Nephron progenitor cell (in vitro differentiated cells): ENCODE results near the gene CYBA.

Experiments used
- DNase-seq: peaks from one replicate; pipeline ENCODE4 v3.0.0; 2021
- H3K27ac Mint-ChIP-seq: 2 replicates; pipeline ENCODE4 v1.8.0; 2021; ENCODE audit warnings: mild to moderate bottlenecking, moderate library complexity, mixed read lengths
- H3K27me3 Mint-ChIP-seq: 2 replicates; pipeline ENCODE4 v1.8.0; 2021; ENCODE audit warnings: mild to moderate bottlenecking, low read depth, mixed read lengths; ENCODE audit not compliant: poor library complexity
- H3K36me3 Mint-ChIP-seq: 2 replicates; pipeline ENCODE4 v1.8.0; 2021; ENCODE audit warnings: low read depth, mixed read lengths
- H3K4me1 Mint-ChIP-seq: 2 replicates; pipeline ENCODE4 v1.8.0; 2021; ENCODE audit warnings: mixed read lengths
- H3K4me3 Mint-ChIP-seq: 2 replicates; pipeline ENCODE4 v1.8.0; 2021; ENCODE audit warnings: mild to moderate bottlenecking, moderate library complexity, mixed read lengths
- H3K9me3 Mint-ChIP-seq: 2 replicates; pipeline ENCODE4 v1.8.0; 2021; ENCODE audit warnings: mild to moderate bottlenecking, moderate library complexity, mixed read lengths
- TF ChIP-seq, protein P1 (sequence below): fragments of 200-600 bp; sonication (generic); IDR thresholded peaks from 2 replicates; pipeline ENCODE4 v1.5.0; 2021; ENCODE audit warnings: antibody characterized with exemption

CYBA gene

DNA sequence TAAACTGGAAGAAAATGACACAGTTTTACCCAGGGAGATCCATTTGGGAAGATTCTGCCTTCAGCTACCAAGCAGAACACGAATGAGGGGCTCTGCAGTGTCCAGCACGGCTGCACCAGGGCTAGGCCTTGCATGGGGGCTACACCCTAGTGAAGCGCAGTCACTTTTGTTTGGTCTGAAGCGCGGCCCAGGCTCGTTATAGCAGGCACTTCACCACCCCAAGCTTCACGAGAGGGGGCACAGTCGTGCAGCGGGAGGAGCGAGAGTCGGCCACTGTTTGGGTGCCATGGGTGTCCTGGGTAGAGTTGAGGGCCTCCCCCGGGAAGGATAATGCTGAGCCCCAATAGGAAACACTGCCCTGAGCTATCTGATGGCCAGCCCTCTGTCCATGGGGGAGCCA, 34.1 kb downstream of the CYBA start:
- TF ChIP-seq, protein P1, sequence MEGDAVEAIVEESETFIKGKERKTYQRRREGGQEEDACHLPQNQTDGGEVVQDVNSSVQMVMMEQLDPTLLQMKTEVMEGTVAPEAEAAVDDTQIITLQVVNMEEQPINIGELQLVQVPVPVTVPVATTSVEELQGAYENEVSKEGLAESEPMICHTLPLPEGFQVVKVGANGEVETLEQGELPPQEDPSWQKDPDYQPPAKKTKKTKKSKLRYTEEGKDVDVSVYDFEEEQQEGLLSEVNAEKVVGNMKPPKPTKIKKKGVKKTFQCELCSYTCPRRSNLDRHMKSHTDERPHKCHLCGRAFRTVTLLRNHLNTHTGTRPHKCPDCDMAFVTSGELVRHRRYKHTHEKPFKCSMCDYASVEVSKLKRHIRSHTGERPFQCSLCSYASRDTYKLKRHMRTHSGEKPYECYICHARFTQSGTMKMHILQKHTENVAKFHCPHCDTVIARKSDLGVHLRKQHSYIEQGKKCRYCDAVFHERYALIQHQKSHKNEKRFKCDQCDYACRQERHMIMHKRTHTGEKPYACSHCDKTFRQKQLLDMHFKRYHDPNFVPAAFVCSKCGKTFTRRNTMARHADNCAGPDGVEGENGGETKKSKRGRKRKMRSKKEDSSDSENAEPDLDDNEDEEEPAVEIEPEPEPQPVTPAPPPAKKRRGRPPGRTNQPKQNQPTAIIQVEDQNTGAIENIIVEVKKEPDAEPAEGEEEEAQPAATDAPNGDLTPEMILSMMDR, result no peak
- Mint-ChIP-seq H3K9me3 (no peaks in the 10 kb centered on the region), H3K27ac (peak overlapping the region; percentile 95), H3K4me1 (peaks cover 38% of the 10 kb centered on the region), H3K4me3 (no peak overlapping the region), H3K36me3 (peaks cover 20% of the 10 kb centered on the region), H3K27me3 (peaks cover 3% of the 10 kb centered on the region)
- DNase-seq, result no peak

- H3K4me1 Mint-ChIP-seq, result peaks cover 38% of the 10 kb centered on the region
- H3K9me3 Mint-ChIP-seq, result no peaks in the 10 kb centered on the region
- no peak overlapping the region for H3K4me3 Mint-ChIP-seq
- TF ChIP-seq, protein P1, result no peak
- peak overlapping the region; percentile 95 for H3K27ac Mint-ChIP-seq
- peaks cover 20% of the 10 kb centered on the region for H3K36me3 Mint-ChIP-seq
- peaks cover 3% of the 10 kb centered on the region for H3K27me3 Mint-ChIP-seq
- DNase-seq, result no peak
These were observed 34.5 kb downstream of the CYBA start for GRCh38 chr16:88616320-88616719.

- TF ChIP-seq, protein P1, result no peak
- Mint-ChIP-seq H3K36me3 (peaks cover 29% of the 10 kb centered on the region), H3K4me3 (no peak overlapping the region), H3K27me3 (peaks cover 3% of the 10 kb centered on the region), H3K9me3 (no peaks in the 10 kb centered on the region), H3K27ac (peak overlapping the region; percentile 89), H3K4me1 (peaks cover 44% of the 10 kb centered on the region)
- DNase-seq, result no peak
These were observed 35.9 kb downstream of the CYBA start for GRCh38 chr16:88614818-88615580.

- no peak for DNase-seq
- H3K27ac Mint-ChIP-seq, result no peak overlapping the region
- peaks cover 33% of the 10 kb centered on the region for H3K36me3 Mint-ChIP-seq
- no peaks in the 10 kb centered on the region for H3K9me3 Mint-ChIP-seq
- TF ChIP-seq, protein P1, result no peak
- peaks cover 3% of the 10 kb centered on the region for H3K27me3 Mint-ChIP-seq
- H3K4me3 Mint-ChIP-seq, result no peak overlapping the region
- peaks cover 39% of the 10 kb centered on the region for H3K4me1 Mint-ChIP-seq
These were observed 36.7 kb downstream of the CYBA start for GRCh38 chr16:88613911-88614817.

DNA sequence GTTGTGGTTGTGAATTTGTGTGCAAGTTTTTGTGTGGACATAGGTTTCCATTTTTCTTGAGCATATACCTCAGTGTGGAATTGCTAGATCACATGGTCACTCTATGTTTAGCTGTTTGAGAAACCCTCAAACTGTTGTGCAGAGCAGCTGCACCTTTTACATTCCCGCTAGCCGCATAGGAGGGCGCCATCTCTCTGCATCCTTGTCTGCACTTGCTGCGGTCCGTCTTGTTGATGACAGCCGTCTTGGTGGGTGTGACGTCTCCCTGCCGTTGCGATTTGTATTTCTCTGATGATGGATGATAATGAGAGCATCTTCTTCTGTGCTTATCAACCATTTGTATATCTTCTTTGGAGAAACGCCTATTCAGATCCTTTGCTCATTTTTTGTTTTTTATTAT, 37.6 kb downstream of the CYBA start:
- Mint-ChIP-seq H3K36me3 (peaks cover 38% of the 10 kb centered on the region), H3K27ac (peak overlapping the region; percentile 62), H3K27me3 (peaks cover 3% of the 10 kb centered on the region), H3K4me1 (peaks cover 30% of the 10 kb centered on the region), H3K4me3 (no peak overlapping the region), H3K9me3 (no peaks in the 10 kb centered on the region)
- TF ChIP-seq, protein P1, result no peak
- DNase-seq, result no peak
